Uterus (tissue), 4 donors: ENCODE measurements around the gene AHCYL1. TPM values are rescaled to one million over a fixed set of nuclear protein-coding genes. Genes with fewer than 3 reads are reported as not detected.

ENCODE experiments used
- DNase-seq, 2 donors: peaks; one replicate each; pipeline ENCODE4 v3.0.0-alpha.2; 2019 to 2020
- H3K27ac ChIP-seq, 2 donors: fragments of 200-600 bp; sonication (generic); 1 replicate in 1 of 2; 2 replicates in 1 of 2; pipeline ENCODE4 v1.5.1; 2016 to 2018
- H3K27me3 ChIP-seq, 2 donors: fragments of 200-600 bp; sonication (generic); one replicate each; pipeline ENCODE4 v1.5.1; 2018 to 2019; ENCODE audit warnings: control low read depth in 1 of 2
- H3K36me3 ChIP-seq, 2 donors: fragments of 200-600 bp; sonication (generic); one replicate each; pipeline ENCODE4 v1.5.1; 2019; ENCODE audit warnings: control low read depth in 1 of 2
- H3K4me1 ChIP-seq, 2 donors: fragments of 200-600 bp; sonication (generic); one replicate each; pipeline ENCODE4 v1.5.1; 2018 to 2019; ENCODE audit warnings: control low read depth in 1 of 2
- H3K4me3 ChIP-seq, 2 donors: fragments of 200-600 bp; sonication (generic); 1 replicate in 1 of 2; 2 replicates in 1 of 2; pipeline ENCODE4 v1.5.1; 2018 to 2019; ENCODE audit warnings: mild to moderate bottlenecking in 1 of 2
- H3K9me3 ChIP-seq, 2 donors: fragments of 200-600 bp; sonication (generic); one replicate each; pipeline ENCODE4 v1.5.1; 2019; ENCODE audit warnings: control low read depth in 1 of 2
- POLR2A ChIP-seq, 2 donors: fragments of 450-650 bp; IDR thresholded peaks; one replicate each; pipeline ENCODE4 v1.6.1; 2016; ENCODE audit warnings: antibody characterized with exemption in 2 of 2, mild to moderate bottlenecking in 1 of 2, moderate library complexity in 1 of 2
- intact Hi-C: fragments of 100-400 bp; cut with DNase I; formaldehyde crosslinking; loops from one replicate; pipeline ENCODE4 v1.15.1; 2023; ENCODE audit warnings: low total_unique reads
- total RNA-seq, 4 donors: library from RNA; depleted of rRNA in 3 of 4; stranded (reverse); fragments of >200 nt in 3 of 4; gene quantifications; one replicate each; pipeline versions ENCODE4 v1.1.0 to v1.2.4, GENCODE V29; 2014 to 2023
- TF ChIP-seq, protein P1 (sequence below), 4 experiments: fragments of 200-600 bp in 2 of 4; fragments of 450-650 bp in 2 of 4; sonication (generic) in 2 of 4; IDR thresholded peaks; one replicate each; pipeline ENCODE4 v1.5.1; 2016 to 2019; ENCODE audit warnings: antibody characterized with exemption in 4 of 4, mild to moderate bottlenecking in 2 of 4, moderate library complexity in 1 of 4
- donor health status: DM: yes; HTN: yes; CAD: no.

AHCYL1 gene
- total RNA-seq, 4 donors from 2014 or later, result 51.2 to 183 (median 70.2) TPM

DNA sequence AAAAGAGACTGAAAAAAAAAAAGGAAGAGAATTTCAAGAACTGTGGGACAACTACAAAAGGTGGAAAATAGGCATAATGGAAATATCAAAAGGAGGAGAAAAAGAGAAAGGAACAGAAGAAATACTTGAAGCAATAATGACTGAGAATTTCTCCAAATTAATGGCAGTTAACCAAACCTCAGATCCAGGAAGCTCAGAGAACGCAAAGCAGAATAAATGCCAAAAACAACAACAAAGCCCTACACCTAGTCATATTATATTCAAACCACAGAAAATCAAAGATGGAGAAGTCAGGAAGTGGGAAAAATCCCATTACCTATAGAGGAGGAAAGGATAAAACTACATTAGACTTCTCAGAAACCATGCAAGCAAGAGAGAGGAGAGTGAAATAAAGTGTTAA lies 20.7 kb upstream of the AHCYL1 start:
- no peak for DNase-seq
- Histone ChIP-seq H3K36me3 (no peaks in the 10 kb centered on the region), H3K27ac (no peak overlapping the region), H3K4me3 (no peak overlapping the region), H3K9me3 (no peaks in the 10 kb centered on the region), H3K4me1 (no peaks in the 10 kb centered on the region), H3K27me3 (no peaks in the 10 kb centered on the region)
- TF ChIP-seq POLR2A (IDR thresholded peaks at IDR 0.05), result no peak
- TF ChIP-seq, protein P1, sequence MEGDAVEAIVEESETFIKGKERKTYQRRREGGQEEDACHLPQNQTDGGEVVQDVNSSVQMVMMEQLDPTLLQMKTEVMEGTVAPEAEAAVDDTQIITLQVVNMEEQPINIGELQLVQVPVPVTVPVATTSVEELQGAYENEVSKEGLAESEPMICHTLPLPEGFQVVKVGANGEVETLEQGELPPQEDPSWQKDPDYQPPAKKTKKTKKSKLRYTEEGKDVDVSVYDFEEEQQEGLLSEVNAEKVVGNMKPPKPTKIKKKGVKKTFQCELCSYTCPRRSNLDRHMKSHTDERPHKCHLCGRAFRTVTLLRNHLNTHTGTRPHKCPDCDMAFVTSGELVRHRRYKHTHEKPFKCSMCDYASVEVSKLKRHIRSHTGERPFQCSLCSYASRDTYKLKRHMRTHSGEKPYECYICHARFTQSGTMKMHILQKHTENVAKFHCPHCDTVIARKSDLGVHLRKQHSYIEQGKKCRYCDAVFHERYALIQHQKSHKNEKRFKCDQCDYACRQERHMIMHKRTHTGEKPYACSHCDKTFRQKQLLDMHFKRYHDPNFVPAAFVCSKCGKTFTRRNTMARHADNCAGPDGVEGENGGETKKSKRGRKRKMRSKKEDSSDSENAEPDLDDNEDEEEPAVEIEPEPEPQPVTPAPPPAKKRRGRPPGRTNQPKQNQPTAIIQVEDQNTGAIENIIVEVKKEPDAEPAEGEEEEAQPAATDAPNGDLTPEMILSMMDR (IDR thresholded peaks at IDR 0.05), result no peak
- intact Hi-C loops, result no loop called here

DNA sequence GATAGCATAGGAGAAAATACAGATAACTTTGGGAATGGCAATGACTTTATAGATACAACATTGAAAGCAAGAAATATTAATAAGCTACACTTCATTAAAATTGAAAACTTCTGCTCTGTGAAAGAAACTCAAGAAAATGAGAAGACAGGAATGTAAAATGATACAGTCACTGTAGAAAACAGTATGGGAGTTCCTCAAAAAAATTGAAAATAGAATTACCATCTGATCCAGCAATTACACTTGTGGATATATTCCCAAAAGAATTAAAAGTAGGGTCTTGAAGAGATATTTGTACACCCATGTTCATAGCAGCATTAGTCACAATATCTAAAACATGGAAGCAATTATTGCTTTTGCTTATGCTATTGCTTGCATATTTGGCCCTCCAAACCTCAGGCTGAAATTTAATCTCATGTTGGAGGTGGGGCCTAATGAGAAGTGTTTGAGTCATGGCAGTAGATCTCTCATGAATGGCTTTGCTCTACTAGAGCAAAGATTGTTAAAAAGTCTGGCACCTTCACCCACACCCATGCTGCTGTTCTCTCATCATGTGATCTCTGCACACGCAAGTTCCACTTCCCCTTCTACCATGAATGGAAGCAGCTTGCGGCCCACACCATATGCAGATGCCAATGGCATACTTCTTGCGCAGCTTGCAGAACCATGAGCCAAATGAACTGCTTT lies 15.3 kb upstream of the AHCYL1 start:
- H3K4me3 ChIP-seq, result no peak overlapping the region
- no peak overlapping the region for H3K27ac ChIP-seq
- intact Hi-C loops, result no loop called here
- no peaks in the 10 kb centered on the region for H3K27me3 ChIP-seq
- no peaks in the 10 kb centered on the region for H3K9me3 ChIP-seq
- H3K4me1 ChIP-seq, result no peaks in the 10 kb centered on the region
- no peak for TF ChIP-seq POLR2A (IDR thresholded peaks at IDR 0.05)
- TF ChIP-seq, protein P1 (IDR thresholded peaks at IDR 0.05), result no peak
- no peak for DNase-seq
- H3K36me3 ChIP-seq, result no peaks in the 10 kb centered on the region

DNA sequence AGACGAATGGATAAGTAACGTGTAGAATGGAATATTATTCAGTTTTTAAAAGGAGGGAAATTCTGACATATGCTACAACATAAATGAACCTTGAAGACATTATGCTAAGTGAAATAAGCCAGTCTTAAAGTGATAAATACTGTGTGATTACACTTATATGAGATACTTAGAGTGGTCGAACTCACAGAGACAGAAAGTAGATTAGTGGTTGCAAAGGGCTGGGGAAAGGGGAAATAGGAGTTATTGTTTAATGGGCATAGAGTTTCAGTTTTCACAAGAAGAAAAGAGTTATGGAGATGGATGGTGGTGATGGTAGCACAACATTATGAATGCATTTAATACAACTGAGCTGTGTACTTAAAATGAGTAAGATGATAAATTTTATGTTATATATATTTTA lies 14.7 kb upstream of the AHCYL1 start:
- TF ChIP-seq, protein P1 (IDR thresholded peaks at IDR 0.05), result no peak
- TF ChIP-seq POLR2A (IDR thresholded peaks at IDR 0.05), result no peak
- Histone ChIP-seq H3K4me3 (no peak overlapping the region), H3K4me1 (no peaks in the 10 kb centered on the region), H3K9me3 (no peaks in the 10 kb centered on the region), H3K36me3 (no peaks in the 10 kb centered on the region), H3K27me3 (no peaks in the 10 kb centered on the region), H3K27ac (no peak overlapping the region)
- intact Hi-C loops, result no loop called here
- no peak for DNase-seq

DNA sequence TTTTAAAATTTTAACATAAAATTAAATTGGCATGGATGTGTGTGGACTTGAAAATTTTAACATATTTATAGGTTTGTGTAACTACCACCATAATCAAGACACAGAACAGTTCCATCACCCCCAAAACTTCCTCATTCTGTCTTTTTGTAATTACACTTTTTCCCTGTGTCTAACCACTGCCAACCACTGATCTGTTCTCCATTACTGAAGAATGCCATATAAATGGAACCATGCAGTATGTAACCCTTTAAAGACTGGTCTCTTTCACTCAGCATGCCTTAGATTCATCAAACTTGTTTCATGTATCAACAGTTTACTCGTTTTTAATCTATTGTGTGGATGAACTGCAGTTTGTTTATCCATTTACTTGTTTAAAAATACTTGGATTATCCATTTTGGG lies 13.0 kb upstream of the AHCYL1 start:
- Histone ChIP-seq H3K4me1 (no peaks in the 10 kb centered on the region), H3K27ac (no peak overlapping the region), H3K27me3 (no peaks in the 10 kb centered on the region), H3K9me3 (no peaks in the 10 kb centered on the region), H3K4me3 (no peak overlapping the region), H3K36me3 (no peaks in the 10 kb centered on the region)
- intact Hi-C loops, result no loop called here
- no peak for DNase-seq
- no peak for TF ChIP-seq POLR2A (IDR thresholded peaks at IDR 0.05)
- TF ChIP-seq, protein P1 (IDR thresholded peaks at IDR 0.05), result no peak

DNA sequence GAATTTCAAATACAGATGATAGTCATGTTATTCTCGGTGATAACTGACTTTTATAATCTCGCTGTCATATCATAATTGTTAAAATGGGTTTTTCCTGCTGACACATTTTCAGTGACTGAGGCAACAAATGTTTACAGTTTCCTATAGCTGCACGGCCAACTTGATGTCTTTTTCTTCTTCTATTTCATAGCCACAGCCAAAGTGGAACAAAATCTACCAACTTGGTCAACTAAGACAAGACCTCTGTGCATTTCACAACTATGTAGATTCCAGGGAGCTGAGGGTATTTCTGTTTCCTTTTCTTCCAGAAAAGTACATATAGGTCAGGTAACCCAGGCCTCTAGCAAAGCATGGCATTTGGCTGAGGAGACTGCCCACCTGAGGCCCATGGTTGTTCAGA lies 10.4 kb upstream of the AHCYL1 start:
- TF ChIP-seq, protein P1 (IDR thresholded peaks at IDR 0.05), result no peak
- TF ChIP-seq POLR2A (IDR thresholded peaks at IDR 0.05), result no peak
- Histone ChIP-seq H3K9me3 (no peaks in the 10 kb centered on the region), H3K27ac (no peak overlapping the region), H3K36me3 (no peaks in the 10 kb centered on the region), H3K4me1 (no peaks in the 10 kb centered on the region), H3K27me3 (no peaks in the 10 kb centered on the region), H3K4me3 (no peak overlapping the region)
- intact Hi-C loops, result no loop called here
- DNase-seq, result no peak
